OCI-LY7 (cell line): Measurements from ENCODE around the gene YAE1.

ENCODE experiments used
- CTCF ChIP-seq: fragments of 200-600 bp; sonication (generic); conservative IDR thresholded peaks from 2 replicates; pipeline ENCODE4 v1.5.1; 2014; ENCODE audit warnings: mild to moderate bottlenecking, antibody characterized with exemption, low read length, moderate library complexity, mixed read lengths
- EZH2phosphoT487 ChIP-seq: fragments of 200-600 bp; sonication (generic); IDR thresholded peaks from 2 replicates; pipeline ENCODE4 v1.6.1; 2018; ENCODE audit warnings: low read depth, borderline replicate concordance, mild to moderate bottlenecking, mixed run types, antibody characterized with exemption, low read length, moderate library complexity, mixed read lengths

GRCh38 chr7:39535064-39535463, 31.1 kb upstream of the YAE1 start:
- TF ChIP-seq CTCF: no peak
- no peak for TF ChIP-seq EZH2phosphoT487
